Measurements from ENCODE around the gene GLDN.

The GLDN gene

GRCh38 chr15:51382787-51383186 is 41.3 kb downstream of the GLDN start:
- Mint-ChIP-seq H3K27ac (no peak overlapping the region), H3K27me3 (peaks cover 17% of the 10 kb centered on the region), H3K36me3 (ENCODE audit: low read depth) (no peaks in the 10 kb centered on the region), H3K4me3 (no peak overlapping the region), H3K4me1 (ENCODE audit: low read depth) (no peaks in the 10 kb centered on the region), H3K9me3 (no peaks in the 10 kb centered on the region)

GRCh38 chr15:51386029-51386428 is 44.6 kb downstream of the GLDN start:
- no peak overlapping the region for H3K4me3 Mint-ChIP-seq
- no peaks in the 10 kb centered on the region for H3K4me1 Mint-ChIP-seq (ENCODE audit: low read depth)
- no peaks in the 10 kb centered on the region for H3K9me3 Mint-ChIP-seq
- H3K27me3 Mint-ChIP-seq = peaks cover 17% of the 10 kb centered on the region
- H3K27ac Mint-ChIP-seq = no peak overlapping the region
- H3K36me3 Mint-ChIP-seq (ENCODE audit: low read depth) = no peaks in the 10 kb centered on the region

GRCh38 chr15:51386486-51386885 is 45.0 kb downstream of the GLDN start:
- H3K36me3 Mint-ChIP-seq (ENCODE audit: low read depth) = no peaks in the 10 kb centered on the region
- no peaks in the 10 kb centered on the region for H3K4me1 Mint-ChIP-seq (ENCODE audit: low read depth)
- H3K27ac Mint-ChIP-seq = no peak overlapping the region
- H3K4me3 Mint-ChIP-seq = no peak overlapping the region
- peaks cover 16% of the 10 kb centered on the region for H3K27me3 Mint-ChIP-seq
- no peaks in the 10 kb centered on the region for H3K9me3 Mint-ChIP-seq

- H3K9me3 Mint-ChIP-seq = no peaks in the 10 kb centered on the region
- no peak overlapping the region for H3K4me3 Mint-ChIP-seq
- no peaks in the 10 kb centered on the region for H3K4me1 Mint-ChIP-seq (ENCODE audit: low read depth)
Measured at GRCh38 chr15:51386960-51387698, 45.7 kb downstream of the GLDN start.

GRCh38 chr15:51387699-51388041 is 46.2 kb downstream of the GLDN start:
- H3K9me3 Mint-ChIP-seq = no peaks in the 10 kb centered on the region
- no peaks in the 10 kb centered on the region for H3K36me3 Mint-ChIP-seq (ENCODE audit: low read depth)
- H3K4me3 Mint-ChIP-seq = no peak overlapping the region
- H3K27ac Mint-ChIP-seq = no peak overlapping the region
- H3K4me1 Mint-ChIP-seq (ENCODE audit: low read depth) = no peaks in the 10 kb centered on the region
- H3K27me3 Mint-ChIP-seq = peaks cover 8% of the 10 kb centered on the region

More at GRCh38 chr15:51386960-51387698, 45.7 kb downstream of the GLDN start:
- Mint-ChIP-seq H3K27ac (no peak overlapping the region), H3K36me3 (ENCODE audit: low read depth) (no peaks in the 10 kb centered on the region), H3K27me3 (peaks cover 9% of the 10 kb centered on the region)

- Mint-ChIP-seq H3K9me3 (no peaks in the 10 kb centered on the region), H3K4me1 (ENCODE audit: low read depth) (no peaks in the 10 kb centered on the region), H3K36me3 (ENCODE audit: low read depth) (no peaks in the 10 kb centered on the region), H3K27ac (no peak overlapping the region), H3K27me3 (peaks cover 3% of the 10 kb centered on the region), H3K4me3 (no peak overlapping the region)
Measured at GRCh38 chr15:51388726-51389125, 47.3 kb downstream of the GLDN start.

GRCh38 chr15:51390241-51390965 is 48.9 kb downstream of the GLDN start:
- H3K27ac Mint-ChIP-seq = no peak overlapping the region

GRCh38 chr15:51390966-51391422 is 49.5 kb downstream of the GLDN start:
- Mint-ChIP-seq H3K4me3 (no peak overlapping the region), H3K9me3 (no peaks in the 10 kb centered on the region), H3K4me1 (ENCODE audit: low read depth) (no peaks in the 10 kb centered on the region), H3K36me3 (ENCODE audit: low read depth) (no peaks in the 10 kb centered on the region), H3K27me3 (no peaks in the 10 kb centered on the region), H3K27ac (no peak overlapping the region)

More at GRCh38 chr15:51390241-51390965, 48.9 kb downstream of the GLDN start:
- Mint-ChIP-seq H3K27me3 (peaks cover 3% of the 10 kb centered on the region), H3K4me1 (ENCODE audit: low read depth) (no peaks in the 10 kb centered on the region), H3K9me3 (no peaks in the 10 kb centered on the region), H3K36me3 (ENCODE audit: low read depth) (no peaks in the 10 kb centered on the region), H3K4me3 (no peak overlapping the region)

- Mint-ChIP-seq H3K4me3 (no peak overlapping the region), H3K36me3 (ENCODE audit: low read depth) (no peaks in the 10 kb centered on the region), H3K27ac (no peak overlapping the region), H3K4me1 (ENCODE audit: low read depth) (no peaks in the 10 kb centered on the region), H3K9me3 (no peaks in the 10 kb centered on the region), H3K27me3 (peaks cover 5% of the 10 kb centered on the region)
Measured at GRCh38 chr15:51396921-51397320, 55.5 kb downstream of the GLDN start.

GRCh38 chr15:51398626-51399025 is 57.2 kb downstream of the GLDN start:
- H3K36me3 Mint-ChIP-seq (ENCODE audit: low read depth) = no peaks in the 10 kb centered on the region
- no peaks in the 10 kb centered on the region for H3K4me1 Mint-ChIP-seq (ENCODE audit: low read depth)
- H3K27ac Mint-ChIP-seq = no peak overlapping the region
- H3K4me3 Mint-ChIP-seq = no peak overlapping the region
- H3K27me3 Mint-ChIP-seq = peaks cover 11% of the 10 kb centered on the region
- no peaks in the 10 kb centered on the region for H3K9me3 Mint-ChIP-seq

- no peaks in the 10 kb centered on the region for H3K9me3 Mint-ChIP-seq
- no peak overlapping the region for H3K27ac Mint-ChIP-seq
- H3K36me3 Mint-ChIP-seq (ENCODE audit: low read depth) = no peaks in the 10 kb centered on the region
- no peak overlapping the region for H3K4me3 Mint-ChIP-seq
- H3K4me1 Mint-ChIP-seq (ENCODE audit: low read depth) = no peaks in the 10 kb centered on the region
- peaks cover 18% of the 10 kb centered on the region for H3K27me3 Mint-ChIP-seq
Measured at GRCh38 chr15:51401051-51401780, 59.8 kb downstream of the GLDN start.

GRCh38 chr15:51401872-51402517 is 60.5 kb downstream of the GLDN start:
- Mint-ChIP-seq H3K27ac (no peak overlapping the region), H3K4me1 (ENCODE audit: low read depth) (no peaks in the 10 kb centered on the region), H3K4me3 (no peak overlapping the region), H3K36me3 (ENCODE audit: low read depth) (no peaks in the 10 kb centered on the region), H3K27me3 (peaks cover 22% of the 10 kb centered on the region), H3K9me3 (no peaks in the 10 kb centered on the region)

GRCh38 chr15:51403072-51403878 is 61.8 kb downstream of the GLDN start:
- Mint-ChIP-seq H3K9me3 (no peaks in the 10 kb centered on the region), H3K4me3 (no peak overlapping the region), H3K36me3 (ENCODE audit: low read depth) (no peaks in the 10 kb centered on the region), H3K27me3 (peaks cover 22% of the 10 kb centered on the region), H3K27ac (no peak overlapping the region), H3K4me1 (ENCODE audit: low read depth) (no peaks in the 10 kb centered on the region)

All from stimulated activated naive CD8-positive, alpha-beta T cell treated with anti-CD3 and anti-CD28 coated beads, Interleukin-15, Interleukin-2, amounts not matched to agents 100 ng/mL and 50 ng/mL, for 24 hours (primary cell).